Transverse colon (tissue), 4 donors: ENCODE measurements around the gene OR2B3. TPM values are rescaled to one million over a fixed set of nuclear protein-coding genes. Genes with fewer than 3 reads are reported as not detected.
"Not testable (repeated sequence)": the region's sequence is repeated elsewhere in the genome, so short reads cannot be mapped to it uniquely, and the experiment has no call there.

Experiments
- DNase-seq: peaks from one replicate; pipeline ENCODE4 v3.0.0-alpha.2; 2019
- H3K27ac ChIP-seq, 4 donors: fragments of 200-600 bp; sonication (generic); 2 replicates each; pipeline ENCODE4 v1.5.1; 2016 to 2018; ENCODE audit warnings: inconsistent platforms in 4 of 4
- H3K27me3 ChIP-seq: fragments of 200-600 bp; sonication (generic); 2 replicates; pipeline ENCODE4 v1.5.1; 2017; ENCODE audit warnings: inconsistent platforms
- H3K36me3 ChIP-seq, 4 donors: fragments of 200-600 bp; sonication (generic); 2 replicates each; pipeline ENCODE4 v1.5.1; 2017 to 2019; ENCODE audit warnings: inconsistent platforms in 4 of 4
- H3K4me1 ChIP-seq, 4 donors: fragments of 200-600 bp; sonication (generic); 2 replicates each; pipeline ENCODE4 v1.5.1; 2017 to 2020; ENCODE audit warnings: inconsistent platforms in 4 of 4
- H3K4me3 ChIP-seq, 4 donors: fragments of 200-600 bp; sonication (generic); 1 replicate in 1 of 4; 2 replicates in 3 of 4; pipeline versions ENCODE4 v1.5.1 to v1.6.1; 2017 to 2019; ENCODE audit warnings: inconsistent platforms in 4 of 4
- H3K9me3 ChIP-seq, 2 donors: fragments of 200-600 bp; sonication (generic); 2 replicates each; pipeline ENCODE4 v1.5.1; 2017 to 2019; ENCODE audit warnings: inconsistent platforms in 2 of 2
- CTCF ChIP-seq, 5 experiments: fragments of 200-600 bp in 3 of 5; fragments of 450-650 bp in 2 of 5; sonication (generic) in 3 of 5; IDR thresholded peaks; 1 replicate in 2 of 5; 2 replicates in 3 of 5; pipeline ENCODE4 v1.5.1; 2016 to 2017; ENCODE audit warnings: antibody characterized with exemption in 5 of 5, inconsistent platforms in 3 of 5, mild to moderate bottlenecking in 2 of 5, moderate library complexity in 1 of 5
- EP300 ChIP-seq: sonication (generic); formaldehyde crosslinking; IDR thresholded peaks from one replicate; pipeline ENCODE4 v1.6.1; 2017; ENCODE audit warnings: antibody characterized with exemption, low read depth
- POLR2A ChIP-seq: fragments of 450-650 bp; IDR thresholded peaks from one replicate; pipeline ENCODE4 v1.6.1; 2016; ENCODE audit warnings: antibody characterized with exemption, mild to moderate bottlenecking, moderate library complexity
- POLR2AphosphoS5 ChIP-seq, 3 donors: sonication (generic); formaldehyde crosslinking; IDR thresholded peaks; one replicate each; pipeline ENCODE4 v1.6.1; 2016; ENCODE audit warnings: antibody characterized with exemption in 3 of 3
- WGBS, 2 donors: methylation state at CpG; one replicate each; pipeline ENCODE4 v1.1.5; 2018; ENCODE audit warnings: low coverage in 1 of 2; 5-methylcytosine and 5-hydroxymethylcytosine counted together
- in situ Hi-C, 4 donors: fragments of 200-750 bp; cut with MboI; loops; one replicate each; pipeline versions ENCODE4 v1.15.0 to v1.15.1; 2017; ENCODE audit warnings: low sequenced_read_pairs in 3 of 4, low pct_ligation_motif_present in 1 of 4, low pct_unique_long_range_greater_than_20kb in 1 of 4
- intact Hi-C: fragments of 100-400 bp; cut with DNase I; formaldehyde crosslinking; loops from one replicate; pipeline ENCODE4 v1.15.1; 2023; ENCODE audit warnings: low total_unique reads
- total RNA-seq, 4 donors: library from RNA; depleted of rRNA; stranded (reverse); fragments of >200 nt; gene quantifications; one replicate each; pipeline ENCODE4 v1.1.0, GENCODE V29; 2016

OR2B3 gene
- not detected for total RNA-seq

GRCh38 chr6:29087213-29087612 is at the start of gene OR2B3:
TSS of gene OR2B3 (minus strand) at chr6:29087313. CDS start at chr6:29087248, 65 bp downstream.
- intact Hi-C loops (no loop called here), in situ Hi-C loops (no loop called here)
- Histone ChIP-seq H3K27me3 (peaks cover 4% of the 10 kb centered on the region), H3K4me1 (no peaks in the 10 kb centered on the region), H3K36me3 (no peaks in the 10 kb centered on the region), H3K27ac (no peak within 1 kb of the TSS), H3K4me3 (no peak within 1 kb of the TSS), H3K9me3 (no peaks in the 10 kb centered on the region)
- WGBS, 2 donors, result 74 to 83% methylated on average over 1 of the region's 1 CpG
- no peak for TF ChIP-seq POLR2A
- TF ChIP-seq CTCF (IDR thresholded peaks at IDR 0.05), result no peak
- TF ChIP-seq EP300, result no peak
- TF ChIP-seq POLR2AphosphoS5 (IDR thresholded peaks at IDR 0.05), result no peak
- no peak for DNase-seq

GRCh38 chr6:29131691-29132090 is 44.6 kb upstream of the OR2B3 start:
- Histone ChIP-seq H3K27ac (no peak overlapping the region), H3K4me1 (no peaks in the 10 kb centered on the region), H3K4me3 (no peak overlapping the region), H3K9me3 (no peaks in the 10 kb centered on the region), H3K36me3 (no peaks in the 10 kb centered on the region), H3K27me3 (no peaks in the 10 kb centered on the region)
- no peak for DNase-seq
- WGBS, 2 donors, result 84% methylated on average over 2 of the region's 2 CpGs; no CpG with 5 or more reads in 1 of the 2 donors
- in situ Hi-C loops, result no loop called here
- intact Hi-C loops, result no loop called here
- TF ChIP-seq CTCF (IDR thresholded peaks at IDR 0.05), result no peak
- TF ChIP-seq EP300, result no peak
- no peak for TF ChIP-seq POLR2A
- TF ChIP-seq POLR2AphosphoS5 (IDR thresholded peaks at IDR 0.05), result no peak

DNA sequence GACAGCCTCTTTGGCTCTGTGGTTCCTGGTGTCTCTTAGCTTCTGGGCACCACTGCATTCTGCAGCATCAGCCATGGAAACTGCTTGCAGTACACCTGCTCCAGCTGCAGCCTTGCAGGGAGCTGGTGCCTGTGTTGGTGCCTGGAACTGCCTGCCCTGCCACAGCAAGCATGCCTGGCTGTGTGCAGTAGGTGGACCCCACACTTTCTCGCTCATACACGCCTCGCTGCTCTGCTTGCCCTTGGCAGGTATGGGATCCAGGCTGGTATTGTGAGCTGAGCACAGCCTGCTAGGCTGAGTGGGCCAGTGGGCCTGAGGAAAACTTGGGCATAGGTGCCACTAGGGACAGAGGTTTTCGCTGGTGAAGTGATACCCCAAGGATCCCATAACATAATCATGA is 43.5 kb upstream of the OR2B3 start:
- Histone ChIP-seq H3K27ac (no peak overlapping the region), H3K9me3 (no peaks in the 10 kb centered on the region), H3K4me1 (no peaks in the 10 kb centered on the region), H3K27me3 (no peaks in the 10 kb centered on the region), H3K4me3 (no peak overlapping the region), H3K36me3 (no peaks in the 10 kb centered on the region)
- intact Hi-C loops, result no loop called here
- whole genome bisulfite sequencing, 2 donors, result 80 to 91% methylated on average over 1 to 4 of the region's 4 CpGs
- in situ Hi-C loops, result no loop called here
- TF ChIP-seq CTCF (IDR thresholded peaks at IDR 0.05) (no peak), POLR2AphosphoS5 (IDR thresholded peaks at IDR 0.05) (no peak), POLR2A (no peak)
- DNase-seq, result no peak

GRCh38 chr6:29129326-29130012 is 42.4 kb upstream of the OR2B3 start:
- no peaks in the 10 kb centered on the region for H3K4me1 ChIP-seq
- H3K4me3 ChIP-seq, result no peak overlapping the region
- no peaks in the 10 kb centered on the region for H3K9me3 ChIP-seq
- WGBS, 2 donors, result 72% methylated on average over 15 of the region's 15 CpGs; no CpG with 5 or more reads in 1 of the 2 donors
- DNase-seq, result no peak
- TF ChIP-seq POLR2A, result no peak
- TF ChIP-seq CTCF (IDR thresholded peaks at IDR 0.05), result no peak
- TF ChIP-seq EP300, result no peak
- H3K27ac ChIP-seq, result no peak overlapping the region
- H3K36me3 ChIP-seq, result no peaks in the 10 kb centered on the region
- in situ Hi-C loops (no loop called here), intact Hi-C loops (no loop called here)
- no peaks in the 10 kb centered on the region for H3K27me3 ChIP-seq

DNA sequence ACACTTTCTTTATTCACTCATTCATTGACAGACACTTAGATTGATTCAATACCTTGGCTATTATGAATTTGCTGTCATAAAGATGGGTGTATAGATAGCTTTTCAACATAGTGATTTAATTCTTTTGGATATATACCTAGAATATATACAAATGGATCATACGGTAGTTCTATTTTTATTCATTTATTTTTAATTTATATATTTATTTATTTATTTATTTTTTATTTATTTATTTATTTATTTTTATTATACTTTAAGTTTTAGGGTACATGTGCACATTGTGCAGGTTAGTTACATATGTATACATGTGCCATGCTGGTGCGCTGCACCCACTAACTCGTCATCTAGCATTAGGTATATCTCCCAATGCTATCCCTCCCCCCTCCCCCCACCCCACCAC is 27.9 kb upstream of the OR2B3 start:
- H3K27ac ChIP-seq, H3K9me3 ChIP-seq, H3K4me3 ChIP-seq, H3K36me3 ChIP-seq, intact Hi-C loops, H3K27me3 ChIP-seq, in situ Hi-C loops, H3K4me1 ChIP-seq, DNase-seq: not testable (repeated sequence)
- 90 to 100% methylated on average over 1 to 3 of the region's 3 CpGs for whole genome bisulfite sequencing, 2 donors
